Type B pancreatic cell (in vitro differentiated cells): ENCODE measurements around the gene IFNB1. TPM values are rescaled to one million over a fixed set of nuclear protein-coding genes. Genes with fewer than 3 reads are reported as not detected.

ENCODE experiments used
- DNase-seq: peaks from one replicate; pipeline ENCODE4 v3.0.0; 2021; ENCODE audit warnings: mixed read lengths; ENCODE audit not compliant: unreplicated experiment; ENCODE audit errors: extremely low spot score
- H3K27ac Mint-ChIP-seq: 2 replicates; pipeline ENCODE4 v1.8.0; 2021; ENCODE audit warnings: mild to moderate bottlenecking, mixed read lengths
- H3K27me3 Mint-ChIP-seq: 2 replicates; pipeline ENCODE4 v1.8.0; 2021; ENCODE audit warnings: mixed read lengths
- H3K36me3 Mint-ChIP-seq: 2 replicates; pipeline ENCODE4 v1.8.0; 2021; ENCODE audit warnings: mixed read lengths
- H3K4me1 Mint-ChIP-seq: one replicate; pipeline ENCODE4 v1.8.0; 2021; ENCODE audit warnings: mixed read lengths; ENCODE audit not compliant: unreplicated experiment
- H3K4me3 Mint-ChIP-seq: 2 replicates; pipeline ENCODE4 v1.8.0; 2021; ENCODE audit warnings: mild to moderate bottlenecking, mixed read lengths
- H3K9me3 Mint-ChIP-seq: 2 replicates; pipeline ENCODE4 v1.8.0; 2021; ENCODE audit warnings: mixed read lengths
- CTCF ChIP-seq: fragments of 200-600 bp; sonication (generic); conservative IDR thresholded peaks from 2 replicates; pipeline ENCODE4 v1.5.0; 2021; ENCODE audit warnings: antibody characterized with exemption, mild to moderate bottlenecking
- total RNA-seq: library from RNA; stranded (reverse); gene quantifications from 2 replicates; pipeline ENCODE4 v1.2.1, GENCODE V29; 2021; ENCODE audit warnings: low replicate concordance

IFNB1 gene
- total RNA-seq, 1 donor from 2014 or later, result not detected

- Mint-ChIP-seq H3K27ac (no peak overlapping the region), H3K27me3 (no peaks in the 10 kb centered on the region), H3K4me1 (no peaks in the 10 kb centered on the region), H3K4me3 (no peak overlapping the region), H3K9me3 (peaks cover 6% of the 10 kb centered on the region), H3K36me3 (no peaks in the 10 kb centered on the region)
- DNase-seq, result no peak
- no peak for TF ChIP-seq CTCF
Observed at GRCh38 chr9:21082671-21083070, 4.9 kb upstream of the IFNB1 start.

- H3K4me1 Mint-ChIP-seq, result no peaks in the 10 kb centered on the region
- H3K36me3 Mint-ChIP-seq, result no peaks in the 10 kb centered on the region
Observed at GRCh38 chr9:21081999-21082398, 4.3 kb upstream of the IFNB1 start.

GRCh38 chr9:21081451-21081850 lies 3.7 kb upstream of the IFNB1 start:
- no peaks in the 10 kb centered on the region for H3K27me3 Mint-ChIP-seq
- H3K4me3 Mint-ChIP-seq, result no peak overlapping the region
- no peak for DNase-seq
- no peaks in the 10 kb centered on the region for H3K4me1 Mint-ChIP-seq
- no peak for TF ChIP-seq CTCF
- peaks cover 6% of the 10 kb centered on the region for H3K9me3 Mint-ChIP-seq
- H3K27ac Mint-ChIP-seq, result no peak overlapping the region
- no peaks in the 10 kb centered on the region for H3K36me3 Mint-ChIP-seq

More at GRCh38 chr9:21081999-21082398, 4.3 kb upstream of the IFNB1 start:
- no peaks in the 10 kb centered on the region for H3K27me3 Mint-ChIP-seq
- no peak overlapping the region for H3K4me3 Mint-ChIP-seq
- H3K27ac Mint-ChIP-seq, result no peak overlapping the region
- DNase-seq, result no peak
- H3K9me3 Mint-ChIP-seq, result peaks cover 6% of the 10 kb centered on the region
- TF ChIP-seq CTCF, result no peak

- TF ChIP-seq CTCF, result no peak
- no peaks in the 10 kb centered on the region for H3K27me3 Mint-ChIP-seq
- no peak overlapping the region for H3K4me3 Mint-ChIP-seq
- DNase-seq, result no peak
- no peak overlapping the region for H3K27ac Mint-ChIP-seq
- H3K9me3 Mint-ChIP-seq, result peaks cover 6% of the 10 kb centered on the region
- H3K4me1 Mint-ChIP-seq, result no peaks in the 10 kb centered on the region
- no peaks in the 10 kb centered on the region for H3K36me3 Mint-ChIP-seq
Observed at GRCh38 chr9:21080793-21081192, 3.1 kb upstream of the IFNB1 start.

- Mint-ChIP-seq H3K27me3 (no peaks in the 10 kb centered on the region), H3K4me1 (no peaks in the 10 kb centered on the region), H3K9me3 (peaks cover 6% of the 10 kb centered on the region), H3K36me3 (no peaks in the 10 kb centered on the region), H3K4me3 (no peak overlapping the region), H3K27ac (no peak overlapping the region)
- no peak for DNase-seq
- TF ChIP-seq CTCF, result no peak
Observed at GRCh38 chr9:21078702-21079101, 960 bp upstream of the IFNB1 start.

GRCh38 chr9:21075484-21075883 lies 2.3 kb downstream of the IFNB1 start:
- TF ChIP-seq CTCF, result no peak
- no peaks in the 10 kb centered on the region for H3K4me1 Mint-ChIP-seq
- H3K36me3 Mint-ChIP-seq, result no peaks in the 10 kb centered on the region
- no peak overlapping the region for H3K27ac Mint-ChIP-seq
- H3K27me3 Mint-ChIP-seq, result no peaks in the 10 kb centered on the region
- H3K4me3 Mint-ChIP-seq, result no peak overlapping the region
- DNase-seq, result no peak
- peaks cover 6% of the 10 kb centered on the region for H3K9me3 Mint-ChIP-seq
